Liver (tissue), 9 donors: ENCODE measurements around the gene CHIT1. TPM values are rescaled to one million over a fixed set of nuclear protein-coding genes. Genes with fewer than 3 reads are reported as not detected.

ENCODE experiments used
- DNase-seq: peaks from one replicate; pipeline ENCODE4 v3.0.0-alpha.2; 2017; ENCODE audit warnings: low spot score
- H3K27ac ChIP-seq, 2 donors: one replicate each; pipeline ENCODE4 v1.7.0; 2013; ENCODE audit warnings: inconsistent platforms in 2 of 2, low read length in 2 of 2, control low read depth in 1 of 2, low read depth in 1 of 2, mild to moderate bottlenecking in 1 of 2
- H3K27me3 ChIP-seq, 4 donors: one replicate each; pipeline versions ENCODE4 v1.6.1 to v1.7.0; 2013; ENCODE audit warnings: low read length in 3 of 4, inconsistent platforms in 1 of 4, mild to moderate bottlenecking in 1 of 4, moderate library complexity in 1 of 4; ENCODE audit not compliant: control insufficient read depth in 4 of 4, insufficient read depth in 4 of 4
- H3K36me3 ChIP-seq, 4 donors: one replicate each; pipeline versions ENCODE4 v1.6.1 to v1.7.0; 2013; ENCODE audit warnings: low read length in 3 of 4, mild to moderate bottlenecking in 3 of 4, low read depth in 1 of 4, moderate library complexity in 1 of 4; ENCODE audit not compliant: control insufficient read depth in 4 of 4, insufficient read depth in 3 of 4
- H3K4me1 ChIP-seq, 4 donors: one replicate each; pipeline versions ENCODE4 v1.6.1 to v1.7.0; 2013; ENCODE audit warnings: low read length in 3 of 4, mild to moderate bottlenecking in 3 of 4, moderate library complexity in 1 of 4; ENCODE audit not compliant: control insufficient read depth in 4 of 4, insufficient read depth in 4 of 4
- H3K4me3 ChIP-seq, 3 donors: one replicate each; pipeline versions ENCODE4 v1.6.1 to v1.7.0; 2013; ENCODE audit warnings: low read length in 3 of 3, control low read depth in 1 of 3, low read depth in 1 of 3, mild to moderate bottlenecking in 1 of 3
- H3K9ac ChIP-seq, 2 donors: one replicate each; pipeline ENCODE4 v1.7.0; 2013; ENCODE audit warnings: low read length in 2 of 2, mild to moderate bottlenecking in 2 of 2, moderate library complexity in 2 of 2, control low read depth in 1 of 2, low read depth in 1 of 2
- H3K9me3 ChIP-seq, 4 donors: one replicate each; pipeline versions ENCODE4 v1.6.1 to v1.7.0; 2013; ENCODE audit warnings: low read length in 3 of 4; ENCODE audit not compliant: control insufficient read depth in 4 of 4
- EGR1 ChIP-seq, 2 donors: IDR thresholded peaks; 2 replicates each; pipeline ENCODE4 v1.6.1; 2016 to 2018; ENCODE audit warnings: antibody characterized with exemption in 2 of 2, low read depth in 2 of 2
- FOXA1 ChIP-seq: IDR thresholded peaks from 2 replicates; pipeline ENCODE4 v1.6.1; 2016; ENCODE audit warnings: antibody characterized with exemption
- FOXA2 ChIP-seq: IDR thresholded peaks from 2 replicates; pipeline ENCODE4 v1.6.1; 2016; ENCODE audit warnings: antibody characterized with exemption
- GABPA ChIP-seq, 2 donors: IDR thresholded peaks in 1 of 2; conservative IDR thresholded peaks in 1 of 2; 2 replicates each; pipeline ENCODE4 v1.6.1; 2016; ENCODE audit warnings: antibody characterized with exemption in 2 of 2, mild to moderate bottlenecking in 1 of 2, moderate library complexity in 1 of 2
- HNF4A ChIP-seq, 2 donors: conservative IDR thresholded peaks; 2 replicates each; pipeline ENCODE4 v1.6.1; 2016; ENCODE audit warnings: antibody characterized with exemption in 2 of 2, mild to moderate bottlenecking in 2 of 2
- HNF4G ChIP-seq: IDR thresholded peaks from 2 replicates; pipeline ENCODE4 v1.6.1; 2016; ENCODE audit warnings: antibody characterized with exemption
- JUND ChIP-seq, 2 donors: IDR thresholded peaks; 2 replicates each; pipeline ENCODE4 v1.6.1; 2016; ENCODE audit warnings: antibody characterized with exemption in 2 of 2
- NR2F2 ChIP-seq: IDR thresholded peaks from 2 replicates; pipeline ENCODE4 v1.6.1; 2016; ENCODE audit warnings: antibody characterized with exemption
- RAD21 ChIP-seq, 2 donors: IDR thresholded peaks; 2 replicates each; pipeline ENCODE4 v1.6.1; 2016; ENCODE audit warnings: antibody characterized with exemption in 2 of 2, mild to moderate bottlenecking in 2 of 2
- RXRA ChIP-seq, 2 donors: IDR thresholded peaks; 2 replicates each; pipeline ENCODE4 v1.6.1; 2017 to 2018; ENCODE audit warnings: antibody characterized with exemption in 2 of 2, mild to moderate bottlenecking in 1 of 2
- SP1 ChIP-seq: IDR thresholded peaks from 2 replicates; pipeline ENCODE4 v1.6.1; 2018; ENCODE audit warnings: antibody characterized with exemption, mild to moderate bottlenecking
- TAF1 ChIP-seq: conservative IDR thresholded peaks from 2 replicates; pipeline ENCODE4 v1.6.1; 2016; ENCODE audit warnings: antibody characterized with exemption, mild to moderate bottlenecking
- YY1 ChIP-seq: IDR thresholded peaks from 2 replicates; pipeline ENCODE4 v1.6.1; 2016; ENCODE audit warnings: antibody characterized with exemption, mild to moderate bottlenecking
- WGBS: extraction: QIAGEN DNeasy Blood & Tissue Kit; methylation state at CpG from one replicate; pipeline ENCODE4 v1.1.7; 2013; 5-methylcytosine and 5-hydroxymethylcytosine counted together
- polyA plus RNA-seq, 2 donors: library from polyadenylated mRNA; stranded (reverse) in 1 of 2; unstranded in 1 of 2; fragments of 200-250 nt in 1 of 2; fragments of >200 nt in 1 of 2; fragmentation: Nextera tagmentation in 1 of 2; extraction: Ambion mirVana in 1 of 2; gene quantifications; one replicate each; pipeline versions ENCODE4 v1.2.1 to v1.2.3, GENCODE V29; 2013 to 2015
- total RNA-seq, 2 donors: library from RNA; depleted of rRNA; stranded (reverse); fragments of >200 nt; gene quantifications; one replicate each; pipeline ENCODE4 v1.2.3, GENCODE V29; 2014
- TF ChIP-seq, protein P1 (sequence below): IDR thresholded peaks from 2 replicates; pipeline ENCODE4 v1.6.1; 2016; ENCODE audit warnings: antibody characterized with exemption, mild to moderate bottlenecking
- TF ChIP-seq, protein P2 (sequence below): IDR thresholded peaks from 2 replicates; pipeline ENCODE4 v1.6.1; 2016; ENCODE audit warnings: antibody characterized with exemption
- TF ChIP-seq, protein P3 (sequence below): fragments of 150-350 bp; IDR thresholded peaks from 2 replicates; pipeline ENCODE4 v1.5.1; 2017; ENCODE audit warnings: improper control_type of control experiment, low read depth, low read length; ENCODE audit not compliant: missing input control
- TF ChIP-seq, protein P4 (sequence below): IDR thresholded peaks from 2 replicates; pipeline ENCODE4 v1.6.1; 2016; ENCODE audit warnings: antibody characterized with exemption
- donor health status: healthy.
- donor health status: healthy.
- donor health status: healthy.
- donor health status: healthy.
- donor health status: healthy.

CHIT1 gene
- total and polyA plus RNA-seq, 4 donors, result under 0.01 to 0.07 TPM; not detected in 2

DNA sequence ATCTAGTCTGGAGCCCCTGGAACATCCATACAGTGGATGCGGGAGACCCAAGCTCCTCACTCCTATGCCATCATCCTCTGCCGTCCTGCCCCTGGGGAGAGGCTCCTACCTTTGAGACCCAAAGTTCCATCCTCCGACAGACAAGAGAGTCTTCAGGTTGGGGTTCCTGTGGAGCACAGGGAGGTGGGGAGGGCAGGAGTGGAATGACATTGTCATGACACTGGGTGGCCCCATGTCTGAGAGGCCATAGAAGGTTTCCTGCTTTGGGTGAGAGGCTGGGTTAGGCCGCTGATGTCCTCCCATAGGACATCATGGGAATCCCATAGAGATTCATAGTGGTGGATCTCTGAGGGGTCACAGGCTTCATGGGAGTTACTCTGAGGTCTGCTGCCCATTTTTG is 45.0 kb downstream of the CHIT1 start (continued):
- TF ChIP-seq, protein P1, sequence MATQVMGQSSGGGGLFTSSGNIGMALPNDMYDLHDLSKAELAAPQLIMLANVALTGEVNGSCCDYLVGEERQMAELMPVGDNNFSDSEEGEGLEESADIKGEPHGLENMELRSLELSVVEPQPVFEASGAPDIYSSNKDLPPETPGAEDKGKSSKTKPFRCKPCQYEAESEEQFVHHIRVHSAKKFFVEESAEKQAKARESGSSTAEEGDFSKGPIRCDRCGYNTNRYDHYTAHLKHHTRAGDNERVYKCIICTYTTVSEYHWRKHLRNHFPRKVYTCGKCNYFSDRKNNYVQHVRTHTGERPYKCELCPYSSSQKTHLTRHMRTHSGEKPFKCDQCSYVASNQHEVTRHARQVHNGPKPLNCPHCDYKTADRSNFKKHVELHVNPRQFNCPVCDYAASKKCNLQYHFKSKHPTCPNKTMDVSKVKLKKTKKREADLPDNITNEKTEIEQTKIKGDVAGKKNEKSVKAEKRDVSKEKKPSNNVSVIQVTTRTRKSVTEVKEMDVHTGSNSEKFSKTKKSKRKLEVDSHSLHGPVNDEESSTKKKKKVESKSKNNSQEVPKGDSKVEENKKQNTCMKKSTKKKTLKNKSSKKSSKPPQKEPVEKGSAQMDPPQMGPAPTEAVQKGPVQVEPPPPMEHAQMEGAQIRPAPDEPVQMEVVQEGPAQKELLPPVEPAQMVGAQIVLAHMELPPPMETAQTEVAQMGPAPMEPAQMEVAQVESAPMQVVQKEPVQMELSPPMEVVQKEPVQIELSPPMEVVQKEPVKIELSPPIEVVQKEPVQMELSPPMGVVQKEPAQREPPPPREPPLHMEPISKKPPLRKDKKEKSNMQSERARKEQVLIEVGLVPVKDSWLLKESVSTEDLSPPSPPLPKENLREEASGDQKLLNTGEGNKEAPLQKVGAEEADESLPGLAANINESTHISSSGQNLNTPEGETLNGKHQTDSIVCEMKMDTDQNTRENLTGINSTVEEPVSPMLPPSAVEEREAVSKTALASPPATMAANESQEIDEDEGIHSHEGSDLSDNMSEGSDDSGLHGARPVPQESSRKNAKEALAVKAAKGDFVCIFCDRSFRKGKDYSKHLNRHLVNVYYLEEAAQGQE, result no peak
- no peak for TF ChIP-seq HNF4G
- no peak for TF ChIP-seq JUND (IDR thresholded peaks at IDR 0.05)
- TF ChIP-seq FOXA2, result no peak
- no peak for TF ChIP-seq TAF1
- TF ChIP-seq EGR1 (IDR thresholded peaks at IDR 0.05; ENCODE audit: low read depth in 2 of 2), result no peak
- TF ChIP-seq FOXA1, result no peak
- TF ChIP-seq YY1, result no peak
- no peak for TF ChIP-seq GABPA (IDR thresholded peaks at IDR 0.05 in 1 of 2, conservative IDR thresholded peaks at IDR 0.05 in 1 of 2)
- no peak for TF ChIP-seq HNF4A (conservative IDR thresholded peaks at IDR 0.05)
- TF ChIP-seq, protein P2, sequence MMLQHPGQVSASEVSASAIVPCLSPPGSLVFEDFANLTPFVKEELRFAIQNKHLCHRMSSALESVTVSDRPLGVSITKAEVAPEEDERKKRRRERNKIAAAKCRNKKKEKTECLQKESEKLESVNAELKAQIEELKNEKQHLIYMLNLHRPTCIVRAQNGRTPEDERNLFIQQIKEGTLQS, result no peak

DNA sequence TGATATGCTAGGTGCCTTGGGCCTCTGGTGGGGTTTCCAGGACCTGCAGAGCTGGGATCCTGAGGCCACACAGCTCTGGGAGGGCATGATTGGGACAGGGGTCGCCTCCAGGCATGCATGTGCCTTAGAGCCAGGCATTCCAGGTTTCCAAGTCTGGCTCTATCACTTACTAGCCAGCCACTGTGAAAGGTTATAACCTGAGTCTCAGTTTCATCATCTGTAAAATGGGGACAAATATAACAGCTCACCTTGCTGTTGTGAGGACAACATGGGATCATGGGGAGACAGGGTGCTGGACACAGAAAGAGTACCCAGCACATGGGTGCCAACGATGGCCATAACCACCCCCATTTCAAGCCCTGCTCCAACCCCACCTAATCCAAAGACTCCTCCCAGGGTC is 45.6 kb downstream of the CHIT1 start:
- peaks cover 0 to 8% (median 2%) of the 10 kb centered on the region in 4 donors for H3K4me1 ChIP-seq
- no peak overlapping the region for H3K9ac ChIP-seq
- TF ChIP-seq TAF1 (no peak), SP1 (no peak), RXRA (IDR thresholded peaks at IDR 0.05) (no peak), HNF4A (conservative IDR thresholded peaks at IDR 0.05) (no peak), YY1 (no peak), JUND (IDR thresholded peaks at IDR 0.05) (no peak), NR2F2 (no peak), GABPA (IDR thresholded peaks at IDR 0.05 in 1 of 2, conservative IDR thresholded peaks at IDR 0.05 in 1 of 2) (no peak), RAD21 (IDR thresholded peaks at IDR 0.05) (no peak), HNF4G (no peak), EGR1 (IDR thresholded peaks at IDR 0.05; ENCODE audit: low read depth in 2 of 2) (no peak), FOXA2 (no peak)
- TF ChIP-seq, protein P3, sequence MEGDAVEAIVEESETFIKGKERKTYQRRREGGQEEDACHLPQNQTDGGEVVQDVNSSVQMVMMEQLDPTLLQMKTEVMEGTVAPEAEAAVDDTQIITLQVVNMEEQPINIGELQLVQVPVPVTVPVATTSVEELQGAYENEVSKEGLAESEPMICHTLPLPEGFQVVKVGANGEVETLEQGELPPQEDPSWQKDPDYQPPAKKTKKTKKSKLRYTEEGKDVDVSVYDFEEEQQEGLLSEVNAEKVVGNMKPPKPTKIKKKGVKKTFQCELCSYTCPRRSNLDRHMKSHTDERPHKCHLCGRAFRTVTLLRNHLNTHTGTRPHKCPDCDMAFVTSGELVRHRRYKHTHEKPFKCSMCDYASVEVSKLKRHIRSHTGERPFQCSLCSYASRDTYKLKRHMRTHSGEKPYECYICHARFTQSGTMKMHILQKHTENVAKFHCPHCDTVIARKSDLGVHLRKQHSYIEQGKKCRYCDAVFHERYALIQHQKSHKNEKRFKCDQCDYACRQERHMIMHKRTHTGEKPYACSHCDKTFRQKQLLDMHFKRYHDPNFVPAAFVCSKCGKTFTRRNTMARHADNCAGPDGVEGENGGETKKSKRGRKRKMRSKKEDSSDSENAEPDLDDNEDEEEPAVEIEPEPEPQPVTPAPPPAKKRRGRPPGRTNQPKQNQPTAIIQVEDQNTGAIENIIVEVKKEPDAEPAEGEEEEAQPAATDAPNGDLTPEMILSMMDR, result no peak
- TF ChIP-seq, protein P2, result no peak
- TF ChIP-seq, protein P4, sequence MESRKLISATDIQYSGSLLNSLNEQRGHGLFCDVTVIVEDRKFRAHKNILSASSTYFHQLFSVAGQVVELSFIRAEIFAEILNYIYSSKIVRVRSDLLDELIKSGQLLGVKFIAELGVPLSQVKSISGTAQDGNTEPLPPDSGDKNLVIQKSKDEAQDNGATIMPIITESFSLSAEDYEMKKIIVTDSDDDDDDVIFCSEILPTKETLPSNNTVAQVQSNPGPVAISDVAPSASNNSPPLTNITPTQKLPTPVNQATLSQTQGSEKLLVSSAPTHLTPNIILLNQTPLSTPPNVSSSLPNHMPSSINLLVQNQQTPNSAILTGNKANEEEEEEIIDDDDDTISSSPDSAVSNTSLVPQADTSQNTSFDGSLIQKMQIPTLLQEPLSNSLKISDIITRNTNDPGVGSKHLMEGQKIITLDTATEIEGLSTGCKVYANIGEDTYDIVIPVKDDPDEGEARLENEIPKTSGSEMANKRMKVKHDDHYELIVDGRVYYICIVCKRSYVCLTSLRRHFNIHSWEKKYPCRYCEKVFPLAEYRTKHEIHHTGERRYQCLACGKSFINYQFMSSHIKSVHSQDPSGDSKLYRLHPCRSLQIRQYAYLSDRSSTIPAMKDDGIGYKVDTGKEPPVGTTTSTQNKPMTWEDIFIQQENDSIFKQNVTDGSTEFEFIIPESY, result no peak
- no peaks in the 10 kb centered on the region for H3K9me3 ChIP-seq
- H3K4me3 ChIP-seq, result no peak overlapping the region
- no peak for DNase-seq
- H3K36me3 ChIP-seq, result no peaks in the 10 kb centered on the region
- H3K27ac ChIP-seq, result no peak overlapping the region
- H3K27me3 ChIP-seq, result no peaks in the 10 kb centered on the region
- WGBS, result 89% methylated on average over 2 of the region's 2 CpGs
